Measurements from ENCODE around the gene LGALS4.
"Not testable (repeated sequence)": the region's sequence is repeated elsewhere in the genome, so short reads cannot be mapped to it uniquely, and the experiment has no call there.

Gene LGALS4

DNA sequence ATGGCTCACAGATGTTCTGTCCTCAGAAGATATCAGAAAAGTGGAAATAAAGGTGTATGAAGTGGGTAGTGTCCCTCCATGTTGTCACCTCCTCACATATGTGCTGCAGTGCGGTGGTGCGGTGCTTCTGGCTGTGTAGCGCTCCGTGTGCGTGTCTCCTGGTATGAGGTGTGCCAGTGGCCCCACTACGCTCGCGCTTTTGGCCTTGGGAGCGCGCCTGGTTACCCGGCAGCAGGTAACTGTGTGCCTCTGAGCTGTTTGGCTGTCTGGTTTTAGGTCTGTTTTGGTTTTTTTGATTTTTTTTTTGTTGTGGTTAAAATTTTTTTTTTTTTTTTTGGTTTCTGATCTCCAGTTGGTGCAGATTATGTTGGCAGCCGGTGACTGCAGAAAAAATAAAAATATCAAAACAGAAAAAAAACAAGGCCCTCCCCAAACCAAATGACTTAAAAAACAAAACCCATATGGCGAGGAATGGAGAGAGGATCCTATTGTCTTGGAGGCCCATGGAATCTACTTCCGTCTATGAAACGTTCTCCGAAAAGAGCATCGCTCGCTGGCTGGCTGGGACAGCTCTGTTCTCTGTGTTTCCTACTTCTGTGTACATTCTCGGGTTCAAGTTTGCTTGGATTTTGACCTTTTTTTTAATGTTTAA, 29.2 kb upstream of the LGALS4 start:
- DNase-seq = no peak

GRCh38 chr19:38841180-38841766, 28.5 kb upstream of the LGALS4 start:
- DNase-seq = no peak

DNA sequence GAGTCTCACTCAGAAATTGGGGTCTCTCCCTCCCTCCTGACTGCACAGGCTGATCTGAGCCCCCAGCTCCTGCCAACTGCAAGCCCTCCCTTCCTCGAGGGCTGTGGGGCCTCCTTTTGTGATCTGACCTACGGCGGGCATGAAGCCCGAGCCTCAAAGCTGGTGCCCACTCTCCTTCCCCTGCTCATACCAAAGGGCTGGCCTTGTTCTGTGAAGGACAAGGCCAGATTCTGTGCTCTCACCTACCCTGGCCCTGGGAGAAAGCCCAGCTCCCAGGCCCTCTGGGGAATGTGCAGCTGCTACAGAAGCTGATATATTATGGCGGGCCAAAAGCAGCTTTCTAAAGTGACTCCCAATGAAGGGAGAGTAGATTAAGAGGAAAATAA, 27.8 kb upstream of the LGALS4 start:
- DNase-seq = no peak

- DNase-seq = no peak
Measured at GRCh38 chr19:38839816-38840582, 27.3 kb upstream of the LGALS4 start.

DNA sequence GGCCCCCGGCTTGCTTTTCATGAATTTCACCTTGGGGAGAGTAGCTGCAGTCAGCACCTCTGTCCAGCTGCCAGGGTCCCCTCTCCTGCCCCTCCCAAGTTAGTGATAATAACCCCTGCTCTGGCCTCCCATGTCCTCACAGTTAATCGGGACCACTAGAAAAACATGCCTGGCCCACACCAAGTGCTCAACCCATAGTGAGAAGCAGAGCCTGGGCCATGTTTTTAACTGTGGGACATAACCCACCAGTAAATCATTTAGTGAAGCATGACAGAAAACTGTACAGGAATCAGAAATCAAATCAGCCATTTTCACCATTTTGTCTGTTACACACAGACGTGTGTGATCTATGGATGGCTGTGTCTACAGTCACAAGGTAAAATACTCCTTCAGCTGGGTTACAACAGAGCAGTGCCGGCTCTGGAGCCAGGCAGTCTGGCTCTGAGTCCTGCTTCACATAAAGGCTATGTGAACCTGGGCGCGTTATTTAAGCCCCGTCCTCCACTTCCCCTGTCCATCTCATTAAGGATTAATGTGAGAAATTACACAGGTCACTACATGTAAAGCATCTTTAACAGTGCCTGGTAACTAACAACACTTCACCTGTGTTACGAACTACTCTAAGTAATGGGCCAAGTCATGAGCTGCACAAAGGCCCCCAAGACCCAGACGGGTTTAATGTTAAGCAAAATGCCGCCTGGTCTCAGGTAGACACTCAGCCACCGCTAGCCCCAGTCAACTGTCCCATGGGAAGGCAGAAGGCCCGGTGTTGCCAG, 26.4 kb upstream of the LGALS4 start:
- DNase-seq = no peak

- no peak for DNase-seq
Measured at GRCh38 chr19:38838208-38838985, 25.7 kb upstream of the LGALS4 start.

GRCh38 chr19:38837656-38838121, 24.9 kb upstream of the LGALS4 start:
- DNase-seq = no peak

- no peak for DNase-seq
Measured at GRCh38 chr19:38836983-38837626, 24.4 kb upstream of the LGALS4 start.

GRCh38 chr19:38836159-38836982, 23.6 kb upstream of the LGALS4 start:
- DNase-seq = no peak

- no peak for DNase-seq
Measured at GRCh38 chr19:38834590-38834989, 21.8 kb upstream of the LGALS4 start.

GRCh38 chr19:38834104-38834490, 21.4 kb upstream of the LGALS4 start:
- no peak for DNase-seq

- DNase-seq = no peak
Measured at GRCh38 chr19:38833092-38833425, 20.3 kb upstream of the LGALS4 start.

DNA sequence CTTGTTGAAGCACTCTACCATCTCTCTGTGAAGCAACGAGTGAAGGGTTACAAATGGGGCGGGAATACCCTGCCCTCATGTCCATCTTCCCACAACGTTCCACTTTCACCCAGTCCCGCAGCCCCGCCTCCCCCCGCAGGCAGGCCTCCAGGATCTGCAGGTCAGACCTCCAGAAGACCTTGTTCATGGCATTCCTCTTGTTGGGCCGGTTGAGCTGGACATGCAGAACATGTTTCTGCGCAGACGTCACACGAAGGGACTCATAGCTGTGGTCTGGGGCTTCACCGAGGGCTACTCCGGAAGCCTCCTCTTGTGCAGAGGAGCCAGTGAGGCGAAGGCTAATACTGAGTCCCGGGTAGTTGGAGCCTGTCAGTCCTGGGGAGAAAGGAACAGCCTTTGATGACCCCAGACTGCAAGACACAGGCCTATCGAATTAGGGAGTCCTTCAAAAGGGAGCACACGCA, 18.4 kb upstream of the LGALS4 start:
- peak; percentile 66 to 73 for DNase-seq

GRCh38 chr19:38830039-38830733, 17.4 kb upstream of the LGALS4 start:
- DNase-seq = no peak

- DNase-seq = not testable (repeated sequence)
Measured at GRCh38 chr19:38829203-38829602, 16.5 kb upstream of the LGALS4 start.

DNA sequence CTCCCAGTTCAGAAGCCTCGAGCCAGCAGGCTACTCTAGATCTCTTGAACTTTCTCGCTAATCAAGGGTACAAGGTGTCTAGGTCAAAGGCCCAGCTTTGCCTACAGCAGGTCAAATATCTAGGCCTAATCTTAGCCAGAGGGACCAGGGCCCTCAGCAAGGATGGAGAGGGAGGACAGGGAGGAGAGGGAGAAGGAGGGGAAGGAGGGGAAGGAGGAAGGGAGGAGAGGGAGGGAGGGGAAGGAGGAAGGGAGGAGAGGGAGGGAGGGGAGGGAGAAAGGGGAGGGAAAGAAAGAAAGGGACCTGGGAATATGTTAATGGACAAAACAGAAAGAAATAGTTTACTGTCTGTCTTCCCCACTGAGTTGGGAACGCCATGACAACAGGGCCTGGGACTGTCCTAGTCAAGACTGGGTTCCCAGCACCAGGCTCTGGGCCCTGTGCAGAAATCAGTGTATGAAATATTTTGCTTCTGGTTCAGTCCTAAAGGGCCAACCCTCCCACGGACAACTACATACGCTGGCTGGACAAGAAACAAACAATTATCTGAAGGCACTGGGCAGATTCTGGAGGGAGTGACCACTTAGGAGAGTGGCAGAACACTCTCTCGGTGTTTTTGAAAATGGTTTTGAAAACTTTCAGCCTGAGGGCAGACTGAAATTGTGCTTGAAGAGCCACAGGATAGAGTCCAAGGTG, 14.3 kb upstream of the LGALS4 start:
- DNase-seq = no peak

DNA sequence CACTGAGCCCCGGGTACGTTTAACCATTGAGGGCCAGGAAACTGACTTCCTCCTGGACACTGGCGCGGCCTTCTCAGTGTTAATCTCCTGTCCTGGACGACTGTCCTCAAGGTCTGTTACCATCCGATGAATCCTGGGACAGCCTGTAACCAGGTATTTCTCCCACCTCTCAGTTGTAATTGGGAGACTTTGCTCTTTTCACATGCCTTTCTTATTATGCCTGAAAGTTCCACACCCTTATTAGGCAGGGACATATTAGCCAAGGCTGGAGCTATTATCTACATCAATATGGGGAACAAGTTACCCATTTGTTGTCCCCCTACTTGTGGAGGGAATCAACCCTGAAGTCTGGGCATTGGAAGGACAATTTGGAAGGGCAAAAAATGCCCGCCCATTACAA, 13.2 kb upstream of the LGALS4 start:
- not testable (repeated sequence) for DNase-seq

- DNase-seq = not testable (repeated sequence)
Measured at GRCh38 chr19:38821230-38821825, 8.6 kb upstream of the LGALS4 start.

- no peak for DNase-seq
Measured at GRCh38 chr19:38819231-38819920, 6.6 kb upstream of the LGALS4 start.

All from SHP77 (cell line).